Mesenteric fat pad (tissue), 1 donor: ENCODE results near the gene TBXAS1. TPM values are rescaled to one million over a fixed set of nuclear protein-coding genes. Genes with fewer than 3 reads are reported as not detected.
"Not testable (repeated sequence)": the region's sequence is repeated elsewhere in the genome, so short reads cannot be mapped to it uniquely, and the experiment has no call there.

Experiments used
- DNase-seq: peaks from one replicate; pipeline ENCODE4 v3.0.0-alpha.2; 2020; ENCODE audit warnings: low spot score
- total RNA-seq: library from RNA; stranded (reverse); fragmentation: NEBNext Ultra II Directional; extraction: Animal tissue kit (Norgen Biotek cat#: 25700); gene quantifications from one replicate; pipeline ENCODE4 v1.2.1, GENCODE V29; 2021
- donor health status: DM: yes; HTN: yes; CAD: no.

The TBXAS1 gene
- total RNA-seq, 1 donor from 2014 or later, result 35.2 TPM

- DNase-seq, result no peak
Observed at GRCh38 chr7:139886899-139887298, 57.8 kb downstream of the TBXAS1 start.

DNA sequence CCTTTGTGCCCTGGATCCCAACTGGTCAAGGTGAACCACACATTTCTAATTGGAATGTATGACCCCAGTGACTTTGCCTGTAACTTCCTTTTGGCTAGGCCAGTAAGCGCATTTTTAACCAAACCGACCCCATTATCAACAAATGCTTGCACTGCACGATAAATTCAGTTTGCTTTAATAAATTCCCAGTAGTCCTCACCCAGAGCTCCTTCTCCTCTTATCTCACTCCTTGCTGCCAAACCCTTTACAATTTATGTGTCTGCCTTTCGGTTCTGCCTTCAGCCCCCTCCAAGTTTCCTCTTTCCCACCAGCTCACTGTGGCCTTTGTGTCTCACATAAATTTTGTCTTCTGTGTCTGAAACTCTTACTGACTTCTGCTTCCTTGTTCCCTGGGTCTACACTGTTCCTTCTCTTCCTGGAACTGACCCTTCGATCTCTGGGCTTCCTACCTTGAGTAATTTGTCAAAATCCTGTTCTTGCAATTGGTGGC, 59.0 kb downstream of the TBXAS1 start:
- DNase-seq, result no peak

- no peak for DNase-seq
Observed at GRCh38 chr7:139889186-139889871, 60.3 kb downstream of the TBXAS1 start.

DNA sequence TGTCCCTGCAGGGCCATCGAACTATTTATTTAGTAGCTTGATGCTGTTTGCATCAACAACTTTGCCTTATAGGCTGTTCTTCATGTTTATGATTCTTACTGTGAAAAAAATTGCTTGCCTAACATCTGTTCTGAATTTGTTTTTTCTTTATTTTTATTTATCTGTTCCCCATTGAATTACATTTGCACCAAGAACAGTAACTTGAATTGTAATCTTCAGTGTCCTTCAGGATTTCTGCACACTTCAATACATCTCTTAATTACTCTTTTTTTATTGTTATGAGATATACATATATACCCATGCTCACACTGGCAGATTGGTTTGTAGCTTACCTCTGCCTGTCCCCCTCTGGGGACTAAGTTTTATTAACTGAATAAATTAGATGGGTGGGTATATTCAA, 64.4 kb downstream of the TBXAS1 start:
- no peak for DNase-seq

DNA sequence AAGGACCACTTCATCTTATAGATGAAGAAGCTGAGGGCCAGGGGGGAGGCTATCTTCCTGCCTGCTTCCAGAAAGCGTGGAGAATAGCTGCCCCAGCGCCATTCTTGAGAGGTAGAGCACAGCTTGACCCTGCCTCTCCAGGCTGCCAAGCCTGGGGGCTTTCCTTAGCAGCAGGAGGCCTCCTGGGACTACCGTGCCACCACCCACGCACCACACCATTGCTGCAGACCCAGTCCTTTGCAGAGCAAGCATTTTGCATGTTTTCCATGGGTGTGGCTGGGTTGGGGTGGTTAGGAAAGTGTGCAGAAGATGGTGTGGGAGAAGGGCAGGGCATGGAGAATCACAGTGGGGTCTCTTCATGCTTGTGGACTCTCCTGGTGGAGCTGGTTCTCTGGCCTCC, 64.9 kb downstream of the TBXAS1 start:
- DNase-seq, result no peak

DNA sequence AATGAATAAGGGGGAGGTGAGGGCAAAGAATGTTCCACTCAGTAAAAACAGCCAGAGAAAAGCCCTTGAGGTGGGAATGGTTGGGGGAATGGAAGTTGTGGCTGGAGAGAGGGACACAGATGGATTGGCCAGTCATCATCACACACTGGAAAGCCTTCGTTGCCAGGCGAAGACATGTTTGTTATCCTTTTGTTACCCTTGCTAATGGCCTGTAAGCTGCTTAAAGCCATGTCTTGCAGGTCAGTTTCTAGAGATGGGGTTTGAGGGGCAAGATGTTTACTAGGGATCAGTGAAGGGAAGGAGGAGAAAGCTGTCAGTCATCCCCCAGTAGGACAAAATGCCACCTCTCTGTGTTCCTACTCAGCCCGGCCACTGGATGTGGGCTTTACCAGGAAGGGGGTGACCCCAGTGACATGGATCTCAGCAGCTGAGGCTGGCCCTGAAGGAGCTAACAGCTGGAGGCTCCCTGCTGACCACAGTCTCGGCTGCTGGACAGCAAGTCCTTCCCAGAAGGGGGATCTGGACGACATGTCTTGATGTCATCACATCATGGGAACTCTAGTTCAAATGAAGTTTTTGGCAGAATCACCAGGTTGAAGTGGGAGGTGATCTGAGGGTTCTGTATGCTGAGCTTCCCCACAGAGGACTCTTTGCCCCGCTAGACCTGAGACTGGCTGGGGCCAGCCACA, 66.2 kb downstream of the TBXAS1 start:
- DNase-seq, result no peak

- DNase-seq, result no peak
Observed at GRCh38 chr7:139896288-139896687, 67.2 kb downstream of the TBXAS1 start.

- no peak for DNase-seq
Observed at GRCh38 chr7:139896831-139897230, 67.8 kb downstream of the TBXAS1 start.

DNA sequence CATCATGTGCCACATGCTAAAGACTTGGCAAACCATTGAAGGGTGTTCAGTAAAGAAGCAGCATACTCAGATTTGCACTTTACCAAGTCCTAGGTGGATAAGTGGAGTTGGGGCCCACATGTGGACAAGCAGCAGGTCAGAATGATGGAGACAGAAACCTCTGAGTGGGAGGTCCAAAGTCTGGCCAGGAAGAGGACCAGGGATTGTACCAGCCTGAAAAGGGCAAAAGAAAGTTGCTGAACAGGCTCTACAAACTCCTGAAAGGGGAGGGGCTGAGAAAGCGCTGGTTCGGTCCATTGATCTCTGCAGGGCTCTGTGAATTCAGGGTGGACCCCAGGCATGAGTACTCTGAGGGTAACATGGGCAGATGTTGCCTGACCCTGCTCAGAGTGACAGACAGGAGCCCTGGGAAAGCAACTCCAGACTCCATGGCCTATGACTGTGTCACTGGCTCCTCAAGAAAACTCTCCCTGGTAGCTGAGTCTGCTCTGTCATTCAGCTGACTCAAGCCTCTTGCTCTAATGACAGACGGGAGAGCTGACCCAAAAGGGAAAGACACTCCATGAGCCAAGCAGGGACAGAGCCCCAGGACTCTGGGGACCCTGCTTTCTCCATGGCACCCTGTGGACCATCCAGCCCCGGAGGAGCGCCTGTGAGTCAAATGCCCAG, 68.5 kb downstream of the TBXAS1 start:
- no peak for DNase-seq

DNA sequence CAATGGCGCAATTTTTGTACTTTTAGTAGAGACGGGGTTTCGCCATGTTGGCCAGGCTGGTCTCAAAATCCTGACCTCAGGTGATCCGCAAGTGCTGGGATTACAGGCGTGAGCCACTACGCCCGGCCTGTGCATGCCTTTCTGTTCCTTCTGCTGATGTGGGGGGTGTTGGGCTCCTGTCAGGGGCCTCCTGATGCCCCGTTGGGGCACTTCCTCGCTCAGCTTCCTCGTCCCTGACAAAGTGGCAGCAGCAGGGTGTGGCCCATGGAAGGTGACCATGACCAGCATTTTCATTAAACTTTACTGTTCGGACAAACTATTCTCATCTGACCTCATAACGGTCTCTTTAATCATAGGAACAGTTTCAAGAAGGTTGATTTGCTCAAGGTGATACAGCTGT, 69.4 kb downstream of the TBXAS1 start:
- DNase-seq, result no peak

- no peak for DNase-seq
Observed at GRCh38 chr7:139899328-139899955, 70.4 kb downstream of the TBXAS1 start.

- no peak for DNase-seq
Observed at GRCh38 chr7:139900326-139900725, 71.3 kb downstream of the TBXAS1 start.

DNA sequence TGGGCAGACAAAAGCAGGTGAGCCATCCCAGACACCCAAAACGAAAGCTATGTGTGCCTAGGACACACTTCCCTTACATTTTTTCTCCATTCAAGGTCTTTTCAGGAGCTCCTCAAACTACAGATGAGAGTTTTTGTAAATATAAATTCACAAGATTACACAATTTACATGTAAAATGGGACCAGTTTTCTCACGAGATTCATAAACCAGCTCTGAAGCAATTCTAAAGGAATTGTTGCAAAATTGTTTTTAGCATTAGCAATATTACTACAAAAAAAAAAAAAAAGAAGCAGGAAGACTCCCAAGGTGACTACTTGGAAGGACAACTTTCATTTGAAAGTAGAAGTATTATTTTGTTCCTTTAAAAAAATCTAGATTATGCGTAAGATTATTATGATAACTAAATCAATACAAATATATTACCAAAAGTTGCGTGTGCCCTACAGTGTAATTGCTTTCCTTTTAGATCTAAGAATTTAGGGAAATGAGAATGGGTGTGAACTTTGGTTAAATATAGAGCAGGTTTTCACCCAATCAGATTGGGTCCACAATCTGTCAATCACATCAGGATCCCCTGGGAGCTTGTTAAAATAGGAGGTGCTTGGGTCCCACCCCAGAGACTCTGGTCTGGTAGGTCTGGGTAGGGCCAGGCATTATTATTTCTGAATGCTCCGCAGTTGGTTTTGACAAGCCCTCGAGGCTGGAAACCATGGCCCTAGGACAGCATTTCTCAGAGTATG, 72.2 kb downstream of the TBXAS1 start:
- no peak for DNase-seq

DNA sequence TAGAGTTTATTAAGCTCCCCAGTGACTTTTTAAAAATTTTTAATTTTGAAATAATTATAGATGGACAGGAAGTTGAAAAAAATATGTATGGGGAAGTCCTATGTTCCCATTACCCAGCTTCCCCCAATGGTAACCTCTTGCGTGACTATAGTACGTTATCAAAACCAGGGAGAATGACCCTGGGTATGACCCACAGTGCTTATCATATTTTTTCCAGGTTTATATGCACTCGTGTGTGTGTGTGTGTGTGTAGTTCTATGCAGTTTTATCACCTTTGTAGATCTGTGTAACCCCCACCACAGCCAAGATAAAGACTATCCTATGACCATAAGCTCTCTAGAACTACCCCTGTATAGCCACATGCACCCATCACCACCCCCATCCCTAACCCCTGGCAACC, 72.8 kb downstream of the TBXAS1 start:
- no peak for DNase-seq

GRCh38 chr7:139902436-139903102, 73.5 kb downstream of the TBXAS1 start:
- no peak for DNase-seq

DNA sequence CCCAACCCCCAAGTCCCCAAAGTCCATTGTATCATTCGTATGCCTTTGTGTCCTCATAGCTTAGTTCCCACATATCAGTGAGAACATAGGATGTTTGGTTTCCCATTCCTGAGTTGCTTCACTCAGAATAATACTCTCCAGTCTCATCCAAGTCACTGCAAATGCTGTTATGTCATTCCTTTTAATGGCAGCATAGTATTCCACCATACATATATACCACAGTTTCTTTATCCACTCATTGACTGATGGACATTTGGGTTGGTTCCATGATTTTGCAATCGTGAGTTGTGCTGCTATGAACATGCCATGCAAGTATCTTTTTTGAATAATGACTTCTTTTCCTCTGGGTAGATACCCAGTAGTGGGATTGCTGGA, 74.0 kb downstream of the TBXAS1 start:
- not testable (repeated sequence) for DNase-seq

DNA sequence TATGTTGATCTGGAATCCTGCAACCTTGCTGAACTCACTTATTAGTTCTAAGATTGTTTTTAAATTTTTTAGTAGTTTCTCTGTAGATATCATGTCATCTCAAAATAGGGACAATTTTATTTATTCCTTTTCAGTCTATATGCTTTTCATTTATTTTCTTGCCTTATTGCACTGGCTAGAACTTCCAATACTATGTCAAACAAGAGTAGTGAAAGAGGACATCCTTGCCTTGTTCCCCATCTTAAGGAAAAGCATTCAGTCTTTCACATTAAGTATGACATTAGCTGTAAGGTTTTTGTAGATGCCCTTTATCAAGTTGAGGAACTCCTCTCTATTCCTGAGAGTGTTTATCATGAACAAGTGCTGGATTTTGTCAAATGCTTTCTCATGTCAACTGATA, 77.8 kb downstream of the TBXAS1 start:
- DNase-seq, result no peak

GRCh38 chr7:139908792-139909191, 79.7 kb downstream of the TBXAS1 start:
- DNase-seq, result no peak

GRCh38 chr7:139909379-139910050, 80.5 kb downstream of the TBXAS1 start:
- no peak for DNase-seq
